Suppressor macrophage treated with lipopolysaccharide for 4 hours (primary cell): ENCODE data around the gene HOXC6.
A peak's percentile ranks its signal among the peaks of the same experiment; 100 is the strongest.
"Not testable (repeated sequence)": the region's sequence is repeated elsewhere in the genome, so short reads cannot be mapped to it uniquely, and the experiment has no call there.

Experiments used
- DNase-seq: peaks from one replicate; pipeline ENCODE4 v3.0.0-alpha.2; 2020

HOXC6 gene

DNA sequence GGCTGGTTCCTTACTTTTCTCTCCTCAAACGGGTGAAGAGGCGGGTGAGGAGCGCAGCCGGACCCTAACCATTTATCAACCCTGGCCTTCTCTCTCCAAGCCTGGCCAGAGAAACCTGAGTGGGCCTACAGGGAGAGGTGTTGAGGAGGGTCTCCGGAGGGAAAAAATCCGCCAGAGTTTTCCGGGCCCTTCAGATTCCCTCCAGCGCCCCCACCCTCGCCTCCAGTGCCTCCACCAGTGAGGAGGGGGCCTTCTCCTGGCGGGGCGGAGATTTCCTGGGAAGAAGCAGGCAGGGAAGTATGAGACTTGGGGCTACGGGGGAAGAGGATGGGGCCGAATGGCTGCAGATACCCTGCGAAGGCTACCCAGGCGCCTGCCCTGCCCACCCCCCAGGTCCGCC is 3.2 kb downstream of the HOXC6 start:
- DNase-seq = no peak

DNA sequence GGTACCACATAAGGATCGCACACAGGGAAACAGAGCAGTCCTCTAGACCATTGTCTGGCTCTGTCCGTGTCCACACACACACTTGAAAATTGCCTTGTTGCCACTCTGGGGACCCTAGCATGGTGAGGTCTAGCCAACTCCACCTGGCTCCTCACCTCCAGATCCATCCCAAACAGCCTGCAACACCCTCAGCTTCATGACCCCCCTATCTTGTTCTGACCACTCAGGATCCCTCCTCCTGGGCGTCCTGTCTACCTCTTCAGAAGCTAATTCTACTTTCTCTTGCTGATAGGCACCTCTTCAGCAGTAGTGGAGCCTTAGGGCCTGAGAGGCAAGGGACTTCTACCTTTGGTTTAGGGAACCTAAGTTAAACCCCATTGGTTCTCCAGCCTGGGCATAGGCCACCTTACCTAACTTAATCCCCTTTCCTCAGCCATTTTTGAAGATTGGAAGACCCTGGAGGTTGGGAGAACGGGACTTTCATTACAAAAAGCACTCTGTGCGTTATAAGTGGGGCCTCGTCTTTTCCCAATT is 3.9 kb downstream of the HOXC6 start:
- no peak for DNase-seq

DNA sequence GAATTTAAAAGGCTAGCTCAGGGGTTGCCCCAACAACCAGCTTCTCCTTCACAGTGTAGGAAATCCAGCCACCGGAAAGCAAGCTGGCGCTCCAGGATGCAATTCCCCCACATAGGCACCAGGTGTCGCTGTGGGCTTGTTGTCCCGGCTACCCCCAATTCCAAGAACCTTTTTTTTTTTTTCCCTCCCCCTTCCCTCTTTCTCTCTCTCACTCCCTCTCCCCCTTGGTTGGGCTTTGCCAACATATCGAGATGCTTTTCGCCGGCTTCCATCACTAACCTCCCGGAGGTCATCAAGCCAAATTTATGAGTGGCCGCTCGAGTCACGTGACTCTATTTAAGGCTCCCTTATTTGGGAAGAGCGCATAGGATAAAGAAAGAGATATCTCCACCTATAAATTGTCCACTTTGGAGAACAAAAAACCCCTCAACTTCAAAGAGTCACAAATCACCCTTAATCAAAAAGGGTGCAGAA is 4.4 kb downstream of the HOXC6 start, which contains the start of gene HOXC5:
Gene HOXC5, plus strand, starts transcription at position 424 of the 474 bp plus-strand sequence. CDS start 73 bp downstream, outside the sequence.
- DNase-seq = peak; percentile 69

DNA sequence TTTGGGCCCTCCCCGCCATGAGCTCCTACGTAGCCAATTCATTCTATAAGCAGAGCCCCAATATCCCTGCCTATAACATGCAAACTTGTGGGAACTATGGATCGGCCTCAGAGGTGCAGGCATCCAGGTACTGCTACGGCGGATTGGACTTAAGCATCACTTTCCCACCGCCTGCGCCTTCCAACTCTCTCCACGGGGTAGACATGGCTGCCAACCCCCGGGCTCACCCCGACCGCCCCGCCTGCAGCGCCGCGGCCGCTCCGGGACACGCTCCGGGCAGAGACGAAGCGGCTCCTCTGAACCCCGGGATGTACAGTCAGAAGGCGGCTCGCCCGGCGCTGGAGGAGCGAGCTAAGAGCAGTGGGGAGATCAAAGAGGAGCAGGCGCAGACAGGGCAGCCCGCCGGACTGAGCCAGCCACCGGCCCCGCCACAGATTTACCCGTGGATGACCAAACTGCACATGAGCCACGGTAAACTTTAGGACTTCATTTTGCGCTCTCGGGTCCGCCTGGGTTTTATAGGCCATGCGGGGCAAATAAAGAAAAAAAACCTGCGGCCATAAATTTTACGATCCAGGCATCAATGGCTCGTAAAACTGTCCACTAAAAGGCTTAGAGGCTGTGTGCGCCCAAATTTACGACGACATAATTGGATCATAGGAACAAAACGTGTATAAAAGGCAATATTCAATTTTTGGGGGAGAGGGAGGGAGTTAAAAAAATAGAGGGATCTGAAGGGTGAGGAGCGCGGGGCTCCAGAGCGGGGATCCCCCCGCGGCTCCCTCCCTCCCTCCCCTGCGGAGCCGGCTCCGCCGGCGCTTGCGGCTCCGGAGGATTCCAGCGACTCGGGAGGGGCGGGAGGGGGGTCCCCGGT is 5.1 kb downstream of the HOXC6 start:
- DNase-seq = no peak

DNA sequence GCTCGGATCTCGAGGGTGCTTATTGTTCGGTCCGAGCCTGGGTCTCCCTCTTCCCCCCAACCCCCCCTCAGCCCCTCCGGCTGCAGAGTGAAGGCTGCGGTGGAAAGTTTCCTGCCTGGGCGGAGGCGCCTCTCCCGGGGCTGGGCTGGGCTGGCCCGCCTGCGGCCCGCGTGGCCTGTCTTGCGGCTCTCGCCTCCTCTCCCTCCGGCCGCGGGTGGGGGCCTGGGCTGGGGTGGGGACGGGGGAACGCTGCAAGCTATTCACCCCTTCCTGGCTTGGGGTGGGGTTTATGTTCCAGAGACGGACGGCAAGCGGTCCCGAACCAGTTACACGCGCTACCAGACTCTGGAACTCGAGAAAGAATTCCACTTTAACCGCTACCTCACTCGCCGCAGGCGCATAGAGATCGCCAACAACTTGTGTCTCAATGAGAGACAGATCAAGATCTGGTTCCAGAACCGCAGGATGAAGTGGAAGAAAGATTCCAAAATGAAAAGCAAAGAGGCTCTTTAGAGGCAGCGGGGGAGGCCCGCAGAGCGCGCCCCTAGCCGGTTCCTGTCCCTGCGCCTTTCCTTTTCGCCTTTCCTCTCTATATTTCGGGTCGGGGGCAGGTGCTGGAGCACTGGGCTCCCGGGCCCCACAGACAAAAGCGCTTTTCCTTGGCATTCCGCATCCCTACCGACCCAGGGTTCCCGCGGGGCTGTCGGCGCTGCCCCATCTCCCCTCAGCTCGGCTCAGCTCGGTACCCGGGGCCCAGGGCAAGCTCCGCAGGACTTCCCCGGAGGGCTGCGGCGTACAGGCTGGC is 5.9 kb downstream of the HOXC6 start:
- DNase-seq = no peak

DNA sequence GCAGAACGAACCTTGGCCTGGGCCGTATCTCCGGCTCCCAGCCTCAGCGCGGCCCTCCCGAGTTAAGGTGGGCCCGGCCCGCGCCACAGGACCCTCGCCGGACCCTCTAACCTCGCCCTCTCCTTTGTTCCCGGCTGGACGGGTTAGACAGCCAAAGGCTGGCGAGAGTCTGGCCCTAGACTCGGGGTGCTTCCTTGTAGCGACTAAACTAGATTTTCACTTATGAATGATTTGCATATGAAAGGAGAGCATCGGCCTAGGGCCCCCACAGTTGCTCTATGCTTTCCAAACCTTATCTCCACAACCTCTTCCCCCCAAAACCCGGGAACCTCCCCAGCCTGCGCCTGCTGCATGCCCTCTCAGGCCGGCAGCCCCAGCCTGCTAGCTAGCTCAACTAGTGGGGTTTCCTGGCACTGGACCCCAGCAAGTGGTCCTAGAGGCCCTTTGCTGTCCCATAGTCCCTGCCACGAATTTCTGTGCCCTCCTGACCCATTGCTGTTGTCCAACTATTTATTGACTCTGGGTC is 6.6 kb downstream of the HOXC6 start:
- no peak for DNase-seq

DNA sequence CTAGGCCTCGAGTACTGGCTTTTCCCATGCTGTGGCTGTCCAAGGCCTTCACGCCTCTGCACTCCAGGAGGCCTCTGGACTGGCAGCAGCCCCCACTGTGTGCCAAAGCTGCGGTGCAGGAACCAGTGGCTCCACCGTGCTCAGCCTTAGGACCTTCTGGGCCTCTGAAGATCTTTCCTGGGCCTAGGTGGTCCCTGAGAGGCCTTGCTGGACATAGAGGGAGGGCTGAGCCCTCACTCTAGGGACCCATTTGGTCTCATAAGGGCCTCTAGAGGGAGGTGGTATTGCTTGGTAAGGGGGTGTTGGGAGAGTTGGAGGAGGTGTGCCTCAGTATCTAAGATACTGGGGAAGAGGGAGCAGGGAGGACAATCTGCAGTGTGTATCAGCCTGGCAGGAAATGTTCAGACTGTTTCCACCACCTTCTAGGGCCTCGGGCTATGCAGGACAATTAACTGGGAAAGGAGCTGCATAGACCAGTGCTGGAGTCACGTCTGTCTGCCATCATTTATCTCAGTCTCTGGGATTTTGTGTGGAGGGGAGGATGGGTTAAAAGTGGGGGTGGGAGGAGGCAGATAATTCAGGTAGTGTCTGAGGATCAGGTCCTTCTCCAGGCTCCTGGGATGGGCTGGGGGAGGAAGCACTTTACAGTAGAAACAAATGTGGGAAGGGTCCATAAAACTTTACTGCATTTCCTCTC is 7.5 kb downstream of the HOXC6 start:
- no peak for DNase-seq

DNA sequence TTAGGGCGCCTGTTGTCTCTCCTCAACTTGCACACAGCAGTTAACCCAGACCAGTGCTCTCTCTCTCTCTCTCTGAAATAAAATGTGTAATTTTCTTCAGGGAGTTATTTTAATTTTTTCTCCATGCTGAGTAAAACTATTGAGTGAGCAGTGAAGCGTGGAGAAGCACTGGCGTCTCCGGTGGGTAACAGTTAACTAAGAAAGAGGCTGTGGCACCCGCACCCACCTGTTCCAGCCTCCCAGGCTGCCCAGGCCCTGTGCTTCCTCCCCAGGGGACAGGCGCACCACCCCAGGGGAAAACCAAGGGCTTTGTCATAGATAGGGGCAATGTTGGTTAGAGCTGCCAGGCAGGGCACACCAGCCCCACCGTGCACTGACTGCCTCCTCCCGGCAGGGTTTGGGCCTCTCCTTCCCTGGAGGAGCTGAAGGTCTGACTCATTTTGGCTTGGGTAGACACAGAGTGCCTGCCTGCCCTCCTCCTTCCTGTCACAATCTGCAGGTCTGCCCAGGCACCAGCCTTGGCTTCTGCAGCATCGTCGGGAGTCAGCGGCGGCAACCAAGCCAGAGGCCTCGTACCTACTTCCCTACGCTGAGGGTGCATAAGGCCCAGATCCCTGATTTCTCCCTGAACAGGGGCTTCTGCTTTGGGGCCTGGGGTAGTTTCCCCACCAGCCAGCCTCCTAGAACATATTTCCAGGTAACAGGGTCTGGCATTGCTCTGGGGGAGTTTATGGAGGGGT is 8.6 kb downstream of the HOXC6 start:
- DNase-seq = no peak

DNA sequence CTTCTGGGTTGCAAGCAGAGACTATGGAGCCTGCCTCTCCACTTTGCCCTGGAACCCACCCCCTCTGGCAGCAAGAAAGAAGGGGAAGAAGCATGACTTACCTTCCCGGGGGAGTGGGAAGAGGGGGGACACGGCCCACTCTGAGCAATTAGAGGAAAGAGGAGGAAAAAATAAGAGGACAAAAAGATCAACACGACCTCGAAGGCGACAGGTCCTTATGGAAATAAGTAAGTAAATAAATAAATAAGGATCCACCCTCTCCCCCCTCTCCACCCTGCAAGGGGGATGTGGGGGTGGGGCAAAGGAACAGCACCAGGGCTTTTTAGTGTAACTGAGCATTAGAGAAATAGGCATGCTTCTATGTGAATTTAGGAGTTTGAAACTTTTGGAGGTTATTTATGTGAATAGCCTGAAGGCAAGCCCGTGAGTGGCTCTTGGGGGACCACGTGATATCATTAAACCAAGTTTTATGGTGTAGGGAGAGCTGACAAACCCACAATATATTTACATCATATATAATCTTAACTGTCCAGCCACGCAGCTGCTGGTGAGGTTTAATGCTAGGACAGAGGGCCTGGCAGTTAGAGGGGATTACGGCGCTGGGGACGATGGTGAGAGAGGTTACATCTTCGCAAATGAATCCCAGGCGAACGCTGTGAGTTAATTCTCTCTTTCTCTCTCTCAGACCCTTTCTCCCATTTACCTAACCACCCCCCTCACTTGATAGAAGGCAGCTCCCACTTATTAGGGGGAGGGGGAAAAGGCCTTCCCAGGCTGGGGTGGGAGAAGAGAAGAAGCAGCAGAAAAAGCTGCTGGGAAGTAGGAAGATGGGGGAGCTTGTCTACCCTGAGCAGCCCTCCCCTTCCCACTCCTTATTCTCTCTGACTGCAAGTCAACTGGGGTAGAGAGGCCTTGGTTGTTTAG is 9.4 kb downstream of the HOXC6 start:
- DNase-seq = no peak

DNA sequence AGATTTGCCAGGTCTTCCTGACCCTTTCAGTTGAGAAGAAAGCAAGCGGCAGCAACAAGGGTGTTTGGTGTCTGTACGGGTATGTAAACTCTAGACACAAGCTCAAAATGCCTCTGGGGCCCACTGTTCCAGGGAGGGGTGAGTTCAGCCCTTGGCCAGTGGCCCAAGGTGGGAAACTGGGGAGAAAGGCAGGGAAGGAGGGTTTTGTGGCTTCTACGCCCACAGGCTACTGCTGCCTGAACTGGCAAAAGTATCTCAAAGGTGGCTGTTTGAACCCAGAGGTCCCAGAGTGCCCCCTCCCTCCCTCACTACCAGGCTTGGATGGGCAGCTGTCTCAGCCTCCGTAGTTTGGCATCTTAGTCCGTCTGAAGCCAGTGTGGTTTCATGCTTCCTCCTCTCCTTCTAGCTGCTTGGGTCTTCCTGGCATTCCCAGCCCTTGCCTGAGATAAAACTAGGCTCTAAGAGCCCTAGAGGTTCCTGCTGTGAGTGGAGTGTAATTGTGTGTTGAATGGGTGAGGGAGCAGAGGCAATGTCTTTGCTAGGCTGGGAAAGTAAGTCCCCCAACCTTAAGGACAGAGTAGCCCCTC is 10.1 kb downstream of the HOXC6 start:
- DNase-seq = no peak

DNA sequence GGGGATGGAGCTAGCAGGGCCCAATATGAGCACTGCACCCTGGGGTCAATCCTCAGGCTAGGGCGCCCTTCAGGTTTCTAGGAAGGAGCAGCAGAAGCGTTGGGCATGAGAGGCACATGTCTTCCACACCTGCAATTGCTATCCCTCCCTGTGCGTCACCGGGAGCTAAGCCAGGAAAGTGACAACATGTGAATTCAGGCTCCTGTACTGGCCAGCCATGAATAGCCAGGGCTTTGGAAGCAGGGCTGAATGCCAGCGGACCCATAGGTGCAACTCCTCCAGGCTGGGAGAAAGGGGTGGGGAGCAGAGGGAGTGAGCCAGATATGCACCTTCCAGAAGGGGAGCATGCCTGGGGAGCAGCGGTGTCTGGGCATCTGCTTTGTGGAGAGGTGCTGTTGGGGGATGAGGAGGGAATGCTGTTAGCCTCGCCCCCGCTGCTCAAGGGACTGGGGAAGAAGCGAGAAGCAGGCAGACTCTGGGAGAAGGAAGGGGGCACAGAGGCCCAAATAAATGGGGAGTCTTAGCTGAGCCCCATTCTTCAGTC is 10.7 kb downstream of the HOXC6 start:
- no peak for DNase-seq

DNA sequence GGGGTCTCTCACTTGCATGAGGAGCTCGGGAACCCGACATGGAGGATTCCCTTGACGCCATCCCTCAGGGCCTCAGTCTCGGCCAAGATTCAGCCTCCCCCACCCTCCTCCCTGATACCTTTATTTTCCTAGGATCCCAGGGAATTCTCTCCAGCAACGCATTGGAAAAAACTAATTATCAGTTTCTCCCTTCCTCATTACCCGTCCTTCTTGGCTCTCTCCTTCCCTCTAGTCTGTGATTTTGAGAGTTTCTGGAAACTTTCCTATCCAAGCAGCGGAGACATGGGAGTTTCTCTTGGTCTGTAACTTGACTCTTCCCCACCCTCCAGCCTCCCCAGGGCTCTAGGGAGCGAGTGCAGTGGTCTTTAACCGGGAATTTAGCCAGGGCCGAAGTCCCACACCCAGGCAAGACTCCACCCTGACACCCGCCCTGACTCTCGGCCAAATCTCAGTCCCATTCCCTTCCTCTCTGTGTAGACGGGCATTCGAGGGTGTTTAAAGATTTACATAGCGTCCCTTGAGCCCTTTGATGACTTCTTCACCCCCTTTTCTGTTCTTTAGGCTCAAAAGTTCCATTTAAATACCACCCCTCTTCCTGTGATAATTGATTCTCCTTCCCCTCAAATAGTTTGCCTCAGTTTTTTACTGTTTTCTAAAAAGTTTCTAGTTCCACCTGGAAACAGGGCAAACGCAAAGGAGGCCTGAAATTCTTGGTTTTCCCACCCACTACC is 11.3 kb downstream of the HOXC6 start:
- DNase-seq = no peak

DNA sequence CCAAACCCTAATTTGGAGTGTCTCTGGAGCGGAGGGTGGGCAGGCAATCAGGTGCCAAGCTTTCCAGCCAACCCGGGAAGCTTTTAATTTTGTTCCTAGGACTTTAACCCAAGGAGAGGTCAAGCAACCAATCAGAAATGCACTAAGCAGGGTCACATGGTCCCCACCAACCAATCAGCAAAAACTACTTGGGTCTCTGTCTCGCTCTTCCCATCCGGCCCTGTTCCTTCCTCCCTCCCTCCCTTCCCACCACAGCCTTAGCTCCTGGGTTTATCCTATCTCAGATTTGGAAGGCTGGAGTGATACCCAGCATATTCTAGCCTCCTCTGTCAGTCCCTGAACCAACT is 11.9 kb downstream of the HOXC6 start:
- no peak for DNase-seq

DNA sequence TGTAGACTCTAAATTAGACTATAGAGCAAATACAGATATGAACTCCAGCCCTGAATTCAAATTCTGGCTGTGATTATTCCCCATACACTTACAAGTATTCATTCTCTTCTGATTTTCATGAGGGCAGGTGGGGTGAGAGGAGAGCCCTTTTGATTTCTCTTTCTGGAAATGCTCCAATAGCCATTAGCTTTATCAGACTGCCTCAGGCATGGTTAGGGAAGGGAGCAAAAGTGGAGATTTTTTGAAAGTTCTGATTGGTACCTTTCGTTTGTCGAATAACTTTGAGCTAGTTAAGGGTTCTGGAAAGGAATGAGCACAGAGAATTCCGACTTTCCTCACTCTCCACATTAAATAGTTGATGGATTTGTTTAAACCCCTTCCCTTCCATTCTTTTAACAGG is 12.4 kb downstream of the HOXC6 start:
- no peak for DNase-seq

DNA sequence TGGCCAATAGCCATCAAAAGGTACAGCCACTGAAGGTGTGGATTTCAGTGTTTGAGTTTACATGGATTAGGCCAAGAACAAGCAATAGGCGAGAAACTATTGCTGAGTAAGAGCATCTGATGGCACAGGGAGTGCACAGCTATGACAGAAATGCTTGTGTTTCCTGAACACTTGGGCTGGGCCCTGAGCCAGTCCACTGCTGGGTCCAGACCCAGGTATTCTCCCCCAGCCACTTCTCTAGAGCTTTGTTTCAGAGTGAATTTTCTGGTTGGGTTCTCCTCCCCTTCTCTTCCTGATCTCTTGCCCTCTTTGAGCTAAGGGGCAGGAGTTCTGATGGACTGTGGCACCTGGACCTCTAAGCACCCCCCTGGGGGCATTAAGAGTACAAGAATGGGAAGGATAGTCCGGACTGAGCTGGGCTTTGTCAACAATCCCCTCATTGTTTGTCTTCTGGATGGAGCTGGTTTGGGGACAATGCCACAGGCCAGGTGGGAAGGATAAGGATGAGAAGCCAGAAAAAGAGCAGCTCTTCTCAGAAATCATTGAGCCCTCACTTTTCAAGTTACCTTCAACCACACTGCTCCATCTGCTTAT is 13.0 kb downstream of the HOXC6 start:
- DNase-seq = no peak

DNA sequence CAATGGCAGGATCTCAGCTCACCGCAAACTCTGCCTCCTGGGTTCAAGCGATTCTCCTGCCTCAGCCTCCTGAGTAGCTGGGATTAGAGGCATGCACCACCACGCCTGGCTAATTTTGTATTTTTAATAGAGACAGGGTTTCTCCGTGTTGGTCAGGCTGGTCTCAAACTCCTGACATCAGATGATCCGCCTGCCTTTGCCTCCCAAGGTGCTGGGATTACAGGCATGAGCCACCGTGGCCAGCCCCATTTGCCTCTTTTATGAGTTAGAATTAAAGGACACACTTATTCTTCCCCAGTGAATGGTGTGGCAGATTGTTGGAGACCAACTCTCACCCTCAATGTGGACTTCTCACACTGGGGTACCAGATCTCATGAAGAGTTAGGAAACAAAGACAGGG is 13.8 kb downstream of the HOXC6 start:
- not testable (repeated sequence) for DNase-seq

DNA sequence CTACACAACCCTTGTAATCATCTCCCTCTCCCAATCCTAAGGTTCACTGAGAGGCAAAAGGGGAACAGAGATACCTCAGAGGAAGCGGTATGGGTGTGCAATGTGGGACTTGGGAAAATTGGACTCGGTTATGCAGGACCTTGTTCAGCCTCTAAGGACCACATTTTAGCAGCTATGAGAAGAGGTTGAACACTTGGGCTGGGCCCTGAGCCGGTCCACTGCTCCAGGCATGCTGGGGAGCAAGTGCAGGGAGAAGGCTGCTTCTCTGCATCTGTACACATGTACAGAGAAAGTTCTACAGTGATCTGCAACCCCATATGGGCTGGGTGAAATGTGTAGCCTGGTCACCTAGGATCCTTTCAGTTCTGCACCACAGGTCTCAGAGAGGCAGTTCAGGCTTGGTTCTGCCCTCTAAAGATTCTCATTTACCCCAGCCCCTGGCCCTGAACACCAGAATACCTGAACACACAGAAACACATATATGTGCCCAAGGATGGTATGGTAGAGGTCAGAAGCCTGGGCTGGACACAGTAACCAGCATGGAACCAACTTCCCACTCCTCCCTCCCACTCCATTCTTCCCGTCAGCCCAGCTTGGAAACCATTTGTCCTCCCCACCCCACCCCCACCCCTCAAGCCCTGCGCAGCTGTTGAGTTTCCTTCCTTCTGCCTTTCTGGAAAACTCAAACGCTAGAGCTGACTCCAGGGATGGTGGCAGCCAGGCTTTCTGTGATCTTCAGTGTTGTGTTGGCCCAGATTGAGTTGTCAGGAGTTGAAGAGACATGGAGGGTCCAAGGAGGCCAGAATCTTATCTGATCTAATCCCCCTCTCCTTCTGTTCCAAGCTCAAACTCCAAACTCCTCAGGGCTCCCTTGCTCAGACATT is 15.0 kb downstream of the HOXC6 start:
- DNase-seq = no peak
